Psoas muscle (tissue), 8 donors: Measurements from ENCODE around the gene AURKB. TPM values are rescaled to one million over a fixed set of nuclear protein-coding genes. Genes with fewer than 3 reads are reported as not detected.
A peak's percentile ranks its signal among the peaks of the same experiment; 100 is the strongest.

Experiments used
- ATAC-seq, 4 donors: fragments of 200-7000 bp; cut with Tn5 transposase; one replicate each; pipeline ENCODE4 v1.9.1; 2020; ENCODE audit warnings: moderate library complexity in 3 of 4, mild to moderate bottlenecking in 2 of 4
- DNase-seq, 2 donors: peaks; one replicate each; pipeline ENCODE4 v3.0.0-alpha.2; 2020
- H3K27ac ChIP-seq: fragments of 200-600 bp; one replicate; pipeline ENCODE4 v1.8.0; 2022
- H3K27me3 ChIP-seq, 3 donors: fragments of 200-600 bp in 1 of 3; one replicate each; pipeline versions ENCODE4 v1.6.1 to v1.8.0; 2013 to 2022; ENCODE audit warnings: low read length in 2 of 3, mild to moderate bottlenecking in 2 of 3, moderate library complexity in 1 of 3; ENCODE audit not compliant: insufficient read depth in 3 of 3
- H3K36me3 ChIP-seq, 2 donors: fragments of 200-600 bp in 1 of 2; one replicate each; pipeline versions ENCODE4 v1.6.1 to v1.8.0; 2013 to 2022; ENCODE audit warnings: low read depth in 1 of 2, mild to moderate bottlenecking in 1 of 2, moderate library complexity in 1 of 2; ENCODE audit not compliant: insufficient read depth in 1 of 2
- H3K4me1 ChIP-seq: fragments of 200-600 bp; one replicate; pipeline ENCODE4 v1.8.0; 2022
- H3K4me3 ChIP-seq: fragments of 200-600 bp; one replicate; pipeline ENCODE4 v1.8.0; 2022; ENCODE audit warnings: mild to moderate bottlenecking
- H3K9me3 ChIP-seq: fragments of 200-600 bp; one replicate; pipeline ENCODE4 v1.8.0; 2022
- WGBS, 3 donors: extraction: QIAGEN DNeasy Blood & Tissue Kit; methylation state at CpG; one replicate each; pipeline versions ENCODE4 v1.1.6 to v1.1.7; 2013; 5-methylcytosine and 5-hydroxymethylcytosine counted together
- intact Hi-C, 2 donors: fragments of 100-400 bp; cut with DNase I; formaldehyde crosslinking; loops; one replicate each; pipeline versions ENCODE4 v1.11.0 to v1.14.2; 2022
- polyA plus RNA-seq, 3 donors: library from polyadenylated mRNA; stranded (reverse); fragments of 200-250 nt; gene quantifications; one replicate each; pipeline ENCODE4 v1.2.3, GENCODE V29; 2013
- total RNA-seq, 4 donors: library from RNA; stranded (reverse); fragmentation: NEBNext Ultra II Directional in 2 of 4; extraction: Animal tissue kit (Norgen Biotek cat#: 25700) in 2 of 4; gene quantifications; one replicate each; pipeline versions ENCODE4 v1.2.1 to v1.2.4, GENCODE V29; 2021 to 2023
- TF ChIP-seq, protein P1 (sequence below): fragments of 200-600 bp; IDR thresholded peaks from one replicate; pipeline ENCODE4 v1.8.0; 2022; ENCODE audit warnings: antibody characterized with exemption
- donor health status: healthy with polysubstance abuse.
- donor health status: DM: no; HTN: no; CAD: no; lungs with moderate emphysema.
- donor health status: Bipolar disorder and iron deficiency.
- donor health status: healthy.
- donor health status: DM: yes; HTN: yes; CAD: no.
- donor health status: DM: no; HTN: no; CAD: no.
- donor health status: DM: no; HTN: no; CAD: no.
- donor health status: DM: yes; HTN: yes; CAD: no.

The AURKB gene
- total and polyA plus RNA-seq, 7 donors, result 0.39 to 1.1 TPM; not detected in 5

DNA sequence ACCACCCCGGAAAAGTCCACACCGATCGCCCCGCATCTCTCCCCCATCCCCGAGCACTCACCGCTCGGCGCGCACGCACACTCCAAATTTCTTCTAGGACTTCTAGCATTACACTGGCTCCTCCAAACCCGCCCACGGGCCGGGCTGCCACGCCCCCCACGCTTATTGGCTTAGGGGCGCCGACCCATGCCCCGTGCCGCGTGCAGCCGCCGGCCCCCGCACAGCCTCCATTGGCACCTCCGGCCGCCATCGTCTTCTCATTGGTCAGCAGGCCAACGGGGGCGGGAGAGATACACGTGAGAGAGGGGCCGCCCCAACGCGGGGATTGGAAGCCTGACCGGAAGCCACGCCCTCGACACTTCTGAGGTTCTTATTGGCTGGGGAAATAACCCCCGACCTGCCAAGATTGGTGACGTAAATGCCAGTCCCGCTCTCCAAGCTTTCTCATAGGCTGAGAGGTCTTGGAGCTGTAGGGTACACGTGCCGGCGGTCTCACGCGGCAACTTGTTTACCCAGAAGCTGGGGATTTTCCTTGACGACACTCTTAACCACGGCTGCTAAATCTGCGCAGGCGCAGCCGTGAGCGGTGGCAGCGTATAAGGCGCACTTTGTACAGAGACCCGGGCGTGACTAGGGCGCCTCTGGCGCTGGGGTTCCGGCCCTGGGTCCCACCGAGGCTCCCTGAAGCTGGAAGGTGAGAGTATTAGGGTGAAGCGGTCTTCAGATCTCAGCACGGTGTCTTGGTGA lies 54.0 kb downstream of the AURKB start:
- Histone ChIP-seq H3K27me3 (no peaks in the 10 kb centered on the region), H3K27ac (peak overlapping the region; percentile 100), H3K9me3 (no peaks in the 10 kb centered on the region), H3K4me1 (peaks cover 31% of the 10 kb centered on the region), H3K36me3 (peaks cover 0 to 30% of the 10 kb centered on the region in 2 donors), H3K4me3 (peak overlapping the region; percentile 97)
- TF ChIP-seq, protein P1, sequence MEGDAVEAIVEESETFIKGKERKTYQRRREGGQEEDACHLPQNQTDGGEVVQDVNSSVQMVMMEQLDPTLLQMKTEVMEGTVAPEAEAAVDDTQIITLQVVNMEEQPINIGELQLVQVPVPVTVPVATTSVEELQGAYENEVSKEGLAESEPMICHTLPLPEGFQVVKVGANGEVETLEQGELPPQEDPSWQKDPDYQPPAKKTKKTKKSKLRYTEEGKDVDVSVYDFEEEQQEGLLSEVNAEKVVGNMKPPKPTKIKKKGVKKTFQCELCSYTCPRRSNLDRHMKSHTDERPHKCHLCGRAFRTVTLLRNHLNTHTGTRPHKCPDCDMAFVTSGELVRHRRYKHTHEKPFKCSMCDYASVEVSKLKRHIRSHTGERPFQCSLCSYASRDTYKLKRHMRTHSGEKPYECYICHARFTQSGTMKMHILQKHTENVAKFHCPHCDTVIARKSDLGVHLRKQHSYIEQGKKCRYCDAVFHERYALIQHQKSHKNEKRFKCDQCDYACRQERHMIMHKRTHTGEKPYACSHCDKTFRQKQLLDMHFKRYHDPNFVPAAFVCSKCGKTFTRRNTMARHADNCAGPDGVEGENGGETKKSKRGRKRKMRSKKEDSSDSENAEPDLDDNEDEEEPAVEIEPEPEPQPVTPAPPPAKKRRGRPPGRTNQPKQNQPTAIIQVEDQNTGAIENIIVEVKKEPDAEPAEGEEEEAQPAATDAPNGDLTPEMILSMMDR, result no peak
- 0 to 1% (median 1%) methylated on average over 59 of the region's 59 CpGs for WGBS, 3 donors
- DNase-seq (peak; percentile 100), ATAC-seq (peak; percentile 59 to 68 (median 64))
- intact Hi-C loops, result loop anchor here in 1 of 2 donors (2.0 kb wide), 1 partner anchor 36 kb away; no protein-coding TSS in a partner anchor

DNA sequence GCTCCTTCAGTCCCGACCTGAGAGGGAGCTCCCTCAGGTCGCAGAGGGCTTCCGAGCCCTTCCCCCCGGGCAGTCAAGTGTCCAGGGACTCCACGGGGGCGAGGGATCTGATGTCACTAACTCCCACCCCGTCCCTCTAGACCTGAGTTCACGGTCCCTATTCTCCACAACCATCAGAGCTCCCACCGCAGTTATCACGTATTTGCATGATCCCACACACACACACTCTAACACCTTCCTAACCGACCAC lies 54.5 kb downstream of the AURKB start:
- peaks cover 0 to 25% of the 10 kb centered on the region in 2 donors for H3K36me3 ChIP-seq
- peak overlapping the region; percentile 100 for H3K27ac ChIP-seq
- H3K9me3 ChIP-seq, result no peaks in the 10 kb centered on the region
- intact Hi-C loops, result loop anchor here in 1 of 2 donors (2.0 kb wide), 1 partner anchor 35 kb away; no protein-coding TSS in a partner anchor
- DNase-seq, result peak in 1 of 2 donors; percentile 60
- peaks cover 27% of the 10 kb centered on the region for H3K4me1 ChIP-seq
- no peaks in the 10 kb centered on the region for H3K27me3 ChIP-seq
- TF ChIP-seq, protein P1, result no peak
- ATAC-seq, result no peak
- 0 to 1% (median 0%) methylated on average over 11 of the region's 11 CpGs for WGBS, 3 donors
- H3K4me3 ChIP-seq, result peak overlapping the region; percentile 97

DNA sequence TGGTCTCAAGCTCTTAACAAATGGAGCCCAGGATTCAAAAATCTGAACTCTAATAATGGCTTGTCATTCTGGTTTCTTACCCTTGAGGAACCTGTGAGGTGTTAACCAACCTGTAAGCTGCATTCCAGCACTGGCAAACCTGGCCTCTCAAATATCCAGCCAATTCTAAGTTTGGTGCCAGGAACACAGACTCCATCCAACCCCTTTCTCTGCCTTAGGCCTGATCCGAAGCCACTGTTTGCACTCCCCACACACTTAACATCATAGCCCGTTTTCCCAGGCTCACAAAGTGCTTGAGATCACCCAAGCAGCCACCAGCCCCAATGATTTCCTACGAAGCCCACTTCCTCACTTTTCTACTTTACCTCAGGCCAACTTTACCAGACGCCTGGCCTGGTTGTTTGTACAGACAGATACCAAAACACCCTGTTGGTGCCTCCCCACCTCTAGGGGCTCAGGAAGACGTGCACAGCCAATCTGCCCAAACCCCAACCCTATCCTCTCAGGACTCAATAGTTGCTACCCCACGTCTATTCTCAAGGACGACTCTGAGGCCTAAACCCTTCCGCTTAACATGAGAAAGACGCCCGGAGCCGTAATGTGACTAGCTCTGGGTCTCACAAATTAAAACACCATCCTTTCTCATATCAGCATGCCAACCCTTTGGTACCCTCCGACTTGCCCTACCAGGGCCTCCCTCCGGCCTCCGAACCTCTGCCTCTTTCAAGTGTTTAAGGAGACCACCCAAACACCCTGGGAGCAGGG lies 55.0 kb downstream of the AURKB start:
- WGBS, 3 donors, result 4 to 11% (median 4%) methylated on average over 14 of the region's 14 CpGs
- peaks cover 29% of the 10 kb centered on the region for H3K4me1 ChIP-seq
- H3K4me3 ChIP-seq, result peak overlapping the region; percentile 97
- DNase-seq, result no peak
- TF ChIP-seq, protein P1, result no peak
- no peak for ATAC-seq
- peaks cover 0 to 25% of the 10 kb centered on the region in 2 donors for H3K36me3 ChIP-seq
- peak overlapping the region; percentile 100 for H3K27ac ChIP-seq
- no peaks in the 10 kb centered on the region for H3K9me3 ChIP-seq
- H3K27me3 ChIP-seq, result no peaks in the 10 kb centered on the region
- intact Hi-C loops, result no loop called here

Other genes with a start within 250 kb of the AURKB start
- gene GUCY2D, start 208.0 kb downstream of the AURKB start, total RNA-seq, result not detected
- gene GUCY2D, start 208.0 kb downstream of the AURKB start, polyA plus RNA-seq, result not detected
- under 1 TPM in 3 of 4 donors, not detected in 1; 0.13 to 0.42 (median 0.32) TPM for gene ALOX15B, start 171.5 kb downstream of the AURKB start, total RNA-seq
- gene ALOX15B, start 171.5 kb downstream of the AURKB start, polyA plus RNA-seq, result 1 to 10 TPM in 1 of 3 donors, under 1 TPM in 1, not detected in 1; 0.09 to 1.1 TPM
- not detected for gene ALOX12B, start 122.9 kb downstream of the AURKB start, total RNA-seq
- not detected for gene ALOX12B, start 122.9 kb downstream of the AURKB start, polyA plus RNA-seq
- not detected for gene ALOXE3, start 92.1 kb downstream of the AURKB start, total RNA-seq
- gene ALOXE3, start 92.1 kb downstream of the AURKB start, polyA plus RNA-seq, result under 1 TPM in 1 of 3 donors, not detected in 2; 0.42 TPM
- gene HES7, start 86.5 kb downstream of the AURKB start, total RNA-seq, result under 1 TPM in 1 of 4 donors, not detected in 3; 0.30 TPM
- under 1 TPM in 1 of 3 donors, not detected in 2; 0.10 TPM for gene HES7, start 86.5 kb downstream of the AURKB start, polyA plus RNA-seq
- 100 to 1,000 TPM in 3 of 4 donors, 10 to 100 TPM in 1; 48.9 to 278 (median 166) TPM for gene PER1, start 58.2 kb downstream of the AURKB start, total RNA-seq
- 100 to 1,000 TPM; 133 to 173 (median 145) TPM for gene PER1, start 58.2 kb downstream of the AURKB start, polyA plus RNA-seq
- gene VAMP2, start 47.6 kb downstream of the AURKB start, total RNA-seq, result 10 to 100 TPM; 39.7 to 59.2 (median 49.8) TPM
- gene VAMP2, start 47.6 kb downstream of the AURKB start, polyA plus RNA-seq, result 10 to 100 TPM; 33.2 to 49.5 (median 35.2) TPM
- gene TMEM107, start 34.2 kb downstream of the AURKB start, total RNA-seq, result 1 to 10 TPM; 1.2 to 4.7 (median 2.9) TPM
- 1 to 10 TPM; 1.5 to 1.9 (median 1.8) TPM for gene TMEM107, start 34.2 kb downstream of the AURKB start, polyA plus RNA-seq
- 10 to 100 TPM in 1 of 4 donors, 1 to 10 TPM in 3; 8.8 to 11.2 (median 9.7) TPM for gene BORCS6, start 20.4 kb downstream of the AURKB start, total RNA-seq
- gene BORCS6, start 20.4 kb downstream of the AURKB start, polyA plus RNA-seq, result 10 to 100 TPM; 12.2 to 19.3 (median 13.7) TPM
- gene CTC1, start 37.5 kb upstream of the AURKB start, total RNA-seq, result 10 to 100 TPM; 11.0 to 19.6 (median 13.7) TPM
- 1 to 10 TPM; 2.7 to 6.3 (median 4.6) TPM for gene CTC1, start 37.5 kb upstream of the AURKB start, polyA plus RNA-seq
- gene PFAS, start 38.7 kb upstream of the AURKB start, total RNA-seq, result 10 to 100 TPM; 10.7 to 15.6 (median 13.3) TPM
- gene PFAS, start 38.7 kb upstream of the AURKB start, polyA plus RNA-seq, result 10 to 100 TPM in 1 of 3 donors, 1 to 10 TPM in 2; 4.9 to 10.0 (median 7.5) TPM
- 10 to 100 TPM in 3 of 4 donors, 1 to 10 TPM in 1; 9.0 to 16.3 (median 11.7) TPM for gene RANGRF, start 78.1 kb upstream of the AURKB start, total RNA-seq
- gene RANGRF, start 78.1 kb upstream of the AURKB start, polyA plus RNA-seq, result 10 to 100 TPM; 17.8 to 24.3 (median 22.1) TPM
- 1 to 10 TPM in 3 of 4 donors, under 1 TPM in 1; 0.69 to 2.5 (median 1.5) TPM for gene SLC25A35, start 84.8 kb upstream of the AURKB start, total RNA-seq
- 1 to 10 TPM in 2 of 3 donors, under 1 TPM in 1; 0.82 to 4.2 (median 1.1) TPM for gene SLC25A35, start 84.8 kb upstream of the AURKB start, polyA plus RNA-seq
- gene ARHGEF15, start 99.7 kb upstream of the AURKB start, total RNA-seq, result 10 to 100 TPM in 2 of 4 donors, 1 to 10 TPM in 2; 6.2 to 13.6 (median 10.7) TPM
- 10 to 100 TPM in 1 of 3 donors, 1 to 10 TPM in 2; 4.9 to 14.5 (median 5.4) TPM for gene ARHGEF15, start 99.7 kb upstream of the AURKB start, polyA plus RNA-seq
- not detected for gene ODF4, start 129.3 kb upstream of the AURKB start, total RNA-seq
- gene ODF4, start 129.3 kb upstream of the AURKB start, polyA plus RNA-seq, result not detected
- 1,000 to 10,000 TPM in 3 of 4 donors, 100 to 1,000 TPM in 1; 994 to 1,548 (median 1,386) TPM for gene RPL26, start 172.6 kb upstream of the AURKB start, total RNA-seq
- 1,000 to 10,000 TPM; 2,500 to 4,614 (median 2,501) TPM for gene RPL26, start 172.6 kb upstream of the AURKB start, polyA plus RNA-seq
- gene RNF222, start 187.3 kb upstream of the AURKB start, total RNA-seq, result not detected
- not detected for gene RNF222, start 187.3 kb upstream of the AURKB start, polyA plus RNA-seq
- 10 to 100 TPM; 24.6 to 54.8 (median 44.7) TPM for gene NDEL1, start 225.3 kb upstream of the AURKB start, total RNA-seq
- 10 to 100 TPM; 34.2 to 79.2 (median 37.6) TPM for gene NDEL1, start 225.3 kb upstream of the AURKB start, polyA plus RNA-seq